ENCODE results near the gene DMWD.

Gene DMWD

GRCh38 chr19:45785781-45786532, 6.7 kb downstream of the DMWD start:
- no peak for DNase-seq (ENCODE audit: low spot score)

GRCh38 chr19:45785097-45785496, 7.5 kb downstream of the DMWD start:
- no peak for DNase-seq (ENCODE audit: low spot score)

- no peak for DNase-seq (ENCODE audit: low spot score)
These were observed 8.5 kb downstream of the DMWD start for GRCh38 chr19:45784096-45784495.

- DNase-seq (ENCODE audit: low spot score): peak; percentile 94
These were observed 9.5 kb downstream of the DMWD start for GRCh38 chr19:45782820-45783785.

GRCh38 chr19:45782162-45782691, 10.4 kb downstream of the DMWD start, which contains the start of gene DMPK:
DMPK (minus strand) TSS chr19:45782490; CDS start chr19:45782352, 138 bp downstream.
- peak; percentile 75 for DNase-seq (ENCODE audit: low spot score)

GRCh38 chr19:45781214-45782161, 11.2 kb downstream of the DMWD start:
- DNase-seq (ENCODE audit: low spot score): peak; percentile 63

GRCh38 chr19:45780448-45781213, 12.0 kb downstream of the DMWD start:
- no peak for DNase-seq (ENCODE audit: low spot score)

- DNase-seq (ENCODE audit: low spot score): no peak
These were observed 12.5 kb downstream of the DMWD start for GRCh38 chr19:45780146-45780447.

GRCh38 chr19:45779231-45780145, 13.2 kb downstream of the DMWD start:
- DNase-seq (ENCODE audit: low spot score): peak; percentile 41

GRCh38 chr19:45778010-45778661, 14.5 kb downstream of the DMWD start:
- no peak for DNase-seq (ENCODE audit: low spot score)

GRCh38 chr19:45777395-45777961, 15.2 kb downstream of the DMWD start:
- no peak for DNase-seq (ENCODE audit: low spot score)

- DNase-seq (ENCODE audit: low spot score): no peak
These were observed 17.9 kb downstream of the DMWD start for GRCh38 chr19:45774765-45775164.

- DNase-seq (ENCODE audit: low spot score): no peak
These were observed 19.3 kb downstream of the DMWD start for GRCh38 chr19:45773384-45773783.

- no peak for DNase-seq (ENCODE audit: low spot score)
These were observed 19.7 kb downstream of the DMWD start for GRCh38 chr19:45772912-45773311.

- DNase-seq (ENCODE audit: low spot score): no peak
These were observed 20.4 kb downstream of the DMWD start for GRCh38 chr19:45772130-45772840.

- DNase-seq (ENCODE audit: low spot score): no peak
These were observed 21.2 kb downstream of the DMWD start for GRCh38 chr19:45771311-45771933.

- DNase-seq (ENCODE audit: low spot score): peak; percentile 99
These were observed 22.2 kb downstream of the DMWD start for GRCh38 chr19:45770192-45771101.

Data from hepatic stellate cell (primary cell).